Kidney (tissue), 14 donors: ENCODE results near the gene MYBPHL. TPM values are rescaled to one million over a fixed set of nuclear protein-coding genes. Genes with fewer than 3 reads are reported as not detected.

Source experiments
- DNase-seq, 5 donors: peaks; one replicate each; pipeline ENCODE4 v3.0.0-alpha.2; 2013 to 2020
- FAIRE-seq: peaks from 2 replicates; lab custom pipeline; 2012; peaks lifted over from hg19 to GRCh38; lab: Jason Lieb, UNC
- H3K27ac ChIP-seq, 2 donors: one replicate each; pipeline ENCODE4 v1.7.0; 2013; ENCODE audit warnings: low read depth in 2 of 2, low read length in 2 of 2, inconsistent platforms in 1 of 2
- H3K27me3 ChIP-seq: one replicate; pipeline ENCODE4 v1.7.1; 2013; ENCODE audit warnings: low read length, inconsistent platforms; ENCODE audit not compliant: control insufficient read depth, insufficient read depth
- H3K36me3 ChIP-seq, 3 donors: one replicate each; pipeline versions ENCODE4 v1.7.0 to v1.7.1; 2013; ENCODE audit warnings: low read length in 3 of 3, control low read depth in 1 of 3, inconsistent platforms in 1 of 3; ENCODE audit not compliant: insufficient read depth in 3 of 3, control insufficient read depth in 2 of 3
- H3K4me1 ChIP-seq, 3 donors: one replicate each; pipeline versions ENCODE4 v1.7.0 to v1.7.1; 2013; ENCODE audit warnings: low read length in 3 of 3, inconsistent platforms in 1 of 3, low read depth in 1 of 3; ENCODE audit not compliant: control insufficient read depth in 2 of 3, insufficient read depth in 2 of 3
- H3K4me3 ChIP-seq, 3 donors: one replicate each; pipeline versions ENCODE4 v1.7.0 to v1.8.1; 2013; ENCODE audit warnings: low read length in 3 of 3, control low read depth in 1 of 3, inconsistent platforms in 1 of 3
- H3K9ac ChIP-seq, 3 donors: one replicate each; pipeline versions ENCODE4 v1.7.0 to v1.7.1; 2013; ENCODE audit warnings: low read length in 3 of 3, control low read depth in 1 of 3, inconsistent platforms in 1 of 3
- H3K9me3 ChIP-seq, 3 donors: one replicate each; pipeline versions ENCODE4 v1.7.0 to v1.7.1; 2013; ENCODE audit warnings: low read length in 3 of 3, control low read depth in 1 of 3, inconsistent platforms in 1 of 3; ENCODE audit not compliant: control insufficient read depth in 2 of 3, insufficient read depth in 1 of 3
- intact Hi-C: fragments of 100-400 bp; cut with DNase I; formaldehyde crosslinking; loops from one replicate; pipeline ENCODE4 v1.11.1; 2022
- polyA plus RNA-seq: library from polyadenylated mRNA; stranded (reverse); fragments of 350-450 nt; fragmentation: Illumina TruSeq; extraction: RNeasy Lipid Tissue Mini Kit (QIAGEN cat#74804); gene quantifications from one replicate; pipeline ENCODE4 v1.2.3, GENCODE V29; 2014; ENCODE audit warnings: low read depth, low replicate concordance; ENCODE audit not compliant: insufficient read depth
- total RNA-seq: library from RNA; stranded (reverse); fragmentation: NEBNext Ultra II Directional; extraction: Animal tissue kit (Norgen Biotek cat#: 25700); gene quantifications from one replicate; pipeline ENCODE4 v1.2.1, GENCODE V29; 2021
- TF ChIP-seq, protein P1 (sequence below): IDR thresholded peaks from 3 replicates; pipeline ENCODE4 v1.5.1; 2012; ENCODE audit warnings: mild to moderate bottlenecking, moderate library complexity, borderline replicate concordance; ENCODE audit not compliant: insufficient read depth; ENCODE audit errors: extremely low read depth
- donor health status: control.
- donor health status: control.
- donor health status: control.
- donor health status: control.
- donor health status: control.
- donor health status: DM: yes; HTN: yes; CAD: no.
- donor health status: Normal renal cell carcinoma (clear cell type).

The MYBPHL gene
- total and polyA plus RNA-seq, 2 donors from 2014 or later = 0.19 TPM; not detected in 1

DNA sequence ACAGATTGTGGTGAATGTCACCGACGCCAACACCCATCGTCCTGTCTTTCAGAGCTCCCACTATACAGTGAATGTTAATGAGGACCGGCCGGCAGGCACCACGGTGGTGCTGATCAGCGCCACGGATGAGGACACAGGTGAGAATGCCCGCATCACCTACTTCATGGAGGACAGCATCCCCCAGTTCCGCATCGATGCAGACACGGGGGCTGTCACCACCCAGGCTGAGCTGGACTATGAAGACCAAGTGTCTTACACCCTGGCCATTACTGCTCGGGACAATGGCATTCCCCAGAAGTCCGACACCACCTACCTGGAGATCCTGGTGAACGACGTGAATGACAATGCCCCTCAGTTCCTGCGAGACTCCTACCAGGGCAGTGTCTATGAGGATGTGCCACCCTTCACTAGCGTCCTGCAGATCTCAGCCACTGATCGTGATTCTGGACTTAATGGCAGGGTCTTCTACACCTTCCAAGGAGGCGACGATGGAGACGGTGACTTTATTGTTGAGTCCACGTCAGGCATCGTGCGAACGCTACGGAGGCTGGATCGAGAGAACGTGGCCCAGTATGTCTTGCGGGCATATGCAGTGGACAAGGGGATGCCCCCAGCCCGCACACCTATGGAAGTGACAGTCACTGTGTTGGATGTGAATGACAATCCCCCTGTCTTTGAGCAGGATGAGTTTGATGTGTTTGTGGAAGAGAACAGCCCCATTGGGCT, 54.5 kb downstream of the MYBPHL start:
- H3K27ac ChIP-seq = no peak overlapping the region
- FAIRE-seq = no peak

DNA sequence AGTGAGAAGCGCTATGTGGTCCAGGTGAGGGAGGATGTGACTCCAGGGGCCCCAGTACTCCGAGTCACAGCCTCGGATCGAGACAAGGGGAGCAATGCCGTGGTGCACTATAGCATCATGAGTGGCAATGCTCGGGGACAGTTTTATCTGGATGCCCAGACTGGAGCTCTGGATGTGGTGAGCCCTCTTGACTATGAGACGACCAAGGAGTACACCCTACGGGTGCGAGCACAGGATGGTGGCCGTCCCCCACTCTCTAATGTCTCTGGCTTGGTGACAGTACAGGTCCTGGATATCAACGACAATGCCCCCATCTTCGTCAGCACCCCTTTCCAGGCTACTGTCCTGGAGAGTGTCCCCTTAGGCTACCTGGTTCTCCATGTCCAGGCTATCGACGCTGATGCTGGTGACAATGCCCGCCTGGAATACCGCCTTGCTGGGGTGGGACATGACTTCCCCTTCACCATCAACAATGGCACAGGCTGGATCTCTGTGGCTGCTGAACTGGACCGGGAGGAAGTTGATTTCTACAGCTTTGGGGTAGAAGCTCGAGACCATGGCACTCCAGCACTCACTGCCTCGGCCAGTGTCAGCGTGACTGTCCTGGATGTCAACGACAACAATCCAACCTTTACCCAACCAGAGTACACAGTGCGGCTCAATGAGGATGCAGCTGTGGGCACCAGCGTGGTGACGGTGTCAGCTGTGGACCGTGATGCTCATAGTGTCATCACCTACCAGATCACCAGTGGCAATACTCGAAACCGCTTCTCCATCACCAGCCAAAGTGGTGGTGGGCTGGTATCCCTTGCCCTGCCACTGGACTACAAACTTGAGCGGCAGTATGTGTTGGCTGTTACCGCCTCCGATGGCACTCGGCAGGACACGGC, 55.3 kb downstream of the MYBPHL start:
- no peaks in the 10 kb centered on the region for H3K9me3 ChIP-seq
- FAIRE-seq (no peak), DNase-seq (peak in 2 of 5 donors; percentile 38 to 54)
- no peak overlapping the region for H3K27ac ChIP-seq
- intact Hi-C loops = no loop called here
- H3K9ac ChIP-seq = no peak overlapping the region
- peaks cover 0 to 34% (median 17%) of the 10 kb centered on the region in 3 donors for H3K4me1 ChIP-seq
- TF ChIP-seq, protein P1, sequence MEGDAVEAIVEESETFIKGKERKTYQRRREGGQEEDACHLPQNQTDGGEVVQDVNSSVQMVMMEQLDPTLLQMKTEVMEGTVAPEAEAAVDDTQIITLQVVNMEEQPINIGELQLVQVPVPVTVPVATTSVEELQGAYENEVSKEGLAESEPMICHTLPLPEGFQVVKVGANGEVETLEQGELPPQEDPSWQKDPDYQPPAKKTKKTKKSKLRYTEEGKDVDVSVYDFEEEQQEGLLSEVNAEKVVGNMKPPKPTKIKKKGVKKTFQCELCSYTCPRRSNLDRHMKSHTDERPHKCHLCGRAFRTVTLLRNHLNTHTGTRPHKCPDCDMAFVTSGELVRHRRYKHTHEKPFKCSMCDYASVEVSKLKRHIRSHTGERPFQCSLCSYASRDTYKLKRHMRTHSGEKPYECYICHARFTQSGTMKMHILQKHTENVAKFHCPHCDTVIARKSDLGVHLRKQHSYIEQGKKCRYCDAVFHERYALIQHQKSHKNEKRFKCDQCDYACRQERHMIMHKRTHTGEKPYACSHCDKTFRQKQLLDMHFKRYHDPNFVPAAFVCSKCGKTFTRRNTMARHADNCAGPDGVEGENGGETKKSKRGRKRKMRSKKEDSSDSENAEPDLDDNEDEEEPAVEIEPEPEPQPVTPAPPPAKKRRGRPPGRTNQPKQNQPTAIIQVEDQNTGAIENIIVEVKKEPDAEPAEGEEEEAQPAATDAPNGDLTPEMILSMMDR = no peak
- H3K36me3 ChIP-seq = no peaks in the 10 kb centered on the region
- H3K4me3 ChIP-seq = no peak overlapping the region
- no peaks in the 10 kb centered on the region for H3K27me3 ChIP-seq

More for the DNA sequence above, 54.5 kb downstream of the MYBPHL start:
- Histone ChIP-seq H3K4me1 (peaks cover 0 to 34% (median 17%) of the 10 kb centered on the region in 3 donors), H3K27me3 (no peaks in the 10 kb centered on the region), H3K9ac (no peak overlapping the region), H3K9me3 (no peaks in the 10 kb centered on the region), H3K36me3 (no peaks in the 10 kb centered on the region), H3K4me3 (no peak overlapping the region)
- intact Hi-C loops = no loop called here
- TF ChIP-seq, protein P1 = no peak
- peak in 2 of 5 donors; percentile 53 to 69 for DNase-seq

DNA sequence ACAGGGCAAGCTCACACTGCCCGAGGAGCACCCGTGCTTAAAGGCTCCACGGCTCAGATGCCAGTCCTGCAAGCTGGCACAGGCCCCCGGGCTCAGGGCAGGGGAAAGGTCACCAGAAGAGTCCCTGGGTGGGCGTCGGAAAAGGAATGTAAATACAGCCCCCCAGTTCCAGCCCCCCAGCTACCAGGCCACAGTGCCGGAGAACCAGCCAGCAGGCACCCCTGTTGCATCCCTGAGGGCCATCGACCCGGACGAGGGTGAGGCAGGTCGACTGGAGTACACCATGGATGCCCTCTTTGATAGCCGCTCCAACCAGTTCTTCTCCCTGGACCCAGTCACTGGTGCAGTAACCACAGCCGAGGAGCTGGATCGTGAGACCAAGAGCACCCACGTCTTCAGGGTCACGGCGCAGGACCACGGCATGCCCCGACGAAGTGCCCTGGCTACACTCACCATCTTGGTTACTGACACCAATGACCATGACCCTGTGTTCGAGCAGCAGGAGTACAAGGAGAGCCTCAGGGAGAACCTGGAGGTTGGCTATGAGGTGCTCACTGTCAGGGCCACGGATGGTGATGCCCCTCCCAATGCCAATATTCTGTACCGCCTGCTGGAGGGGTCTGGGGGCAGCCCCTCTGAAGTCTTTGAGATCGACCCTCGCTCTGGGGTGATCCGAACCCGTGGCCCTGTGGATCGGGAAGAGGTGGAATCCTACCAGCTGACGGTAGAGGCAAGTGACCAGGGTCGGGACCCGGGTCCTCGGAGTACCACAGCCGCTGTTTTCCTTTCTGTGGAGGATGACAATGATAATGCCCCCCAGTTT, 56.1 kb downstream of the MYBPHL start:
- peaks cover 0 to 34% (median 17%) of the 10 kb centered on the region in 3 donors for H3K4me1 ChIP-seq
- TF ChIP-seq, protein P1 = no peak
- DNase-seq = peak in 2 of 5 donors; percentile 59 to 72
- no peak for FAIRE-seq
- peak overlapping the region in 1 of 3 donors; percentile 12 for H3K9ac ChIP-seq
- H3K27ac ChIP-seq = no peak overlapping the region
- H3K9me3 ChIP-seq = no peaks in the 10 kb centered on the region
- H3K4me3 ChIP-seq = peak overlapping the region in 2 of 3 donors; percentile 26 to 47
- H3K27me3 ChIP-seq = no peaks in the 10 kb centered on the region
- intact Hi-C loops = no loop called here
- H3K36me3 ChIP-seq = no peaks in the 10 kb centered on the region
